Measurements from ENCODE around the gene CYB561D1.

The CYB561D1 gene

GRCh38 chr1:109530457-109531087, 36.7 kb downstream of the CYB561D1 start:
- peak; percentile 37 to 48 for DNase-seq

DNA sequence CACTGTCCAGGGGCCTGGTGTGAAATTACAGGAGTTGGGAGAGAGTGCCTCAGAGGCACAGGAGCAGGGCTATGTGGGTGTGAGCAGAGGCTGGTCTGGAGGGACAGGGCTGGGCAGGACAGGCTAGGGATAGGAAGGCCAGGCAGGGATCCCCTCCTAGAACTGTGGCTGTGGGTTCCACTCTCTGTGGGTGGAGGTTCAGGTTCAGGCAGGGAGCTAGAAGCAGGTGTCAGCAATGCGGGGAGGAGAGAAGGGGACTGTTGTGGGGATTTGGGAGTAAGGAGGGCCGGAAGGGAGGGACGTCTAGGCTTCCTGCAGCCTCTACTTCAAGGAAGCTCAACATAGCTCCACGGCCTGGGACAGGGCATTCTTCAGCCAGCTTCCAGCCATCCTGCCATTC, 37.5 kb downstream of the CYB561D1 start:
- no peak for DNase-seq

- no peak for DNase-seq
These were observed 38.0 kb downstream of the CYB561D1 start for GRCh38 chr1:109531826-109532364.

DNA sequence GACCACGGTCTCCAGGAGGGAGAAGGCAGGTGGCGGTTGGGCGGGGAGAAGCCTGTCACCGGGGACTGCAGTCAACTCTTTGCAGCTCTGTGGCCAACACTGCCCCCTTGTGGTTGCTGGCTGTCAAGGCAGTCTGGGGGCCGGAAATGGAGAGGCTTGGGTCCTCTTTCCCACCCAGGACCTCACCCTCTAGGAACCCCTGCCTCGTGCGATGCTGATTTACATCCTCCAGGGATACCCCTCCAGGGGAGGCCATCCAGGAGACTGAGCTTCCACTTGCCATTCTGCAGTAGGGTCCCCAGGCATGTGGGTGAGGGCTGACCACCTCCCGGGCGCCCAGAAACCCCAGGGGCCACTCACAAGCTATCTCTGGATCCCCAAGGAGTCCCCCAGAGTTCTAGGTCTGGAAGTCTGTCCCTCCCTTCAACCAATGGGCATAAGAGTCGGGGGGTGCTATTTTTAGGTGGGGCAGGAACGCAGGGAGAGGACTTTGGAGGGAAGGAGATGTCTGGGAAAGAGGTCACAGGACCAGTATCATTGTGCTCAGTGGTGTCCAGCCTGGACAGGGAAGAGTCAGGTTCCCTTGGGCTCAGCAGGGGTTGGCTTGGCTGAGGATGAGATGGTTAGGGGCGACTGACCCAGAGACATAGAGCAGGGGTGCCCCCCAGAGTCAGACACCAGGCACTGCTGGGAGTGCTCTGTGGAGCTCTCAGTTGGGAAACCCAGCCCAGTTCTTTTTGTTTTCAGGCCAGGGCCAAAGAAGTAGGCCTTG, 38.7 kb downstream of the CYB561D1 start:
- DNase-seq, result peak; percentile 52 to 86

DNA sequence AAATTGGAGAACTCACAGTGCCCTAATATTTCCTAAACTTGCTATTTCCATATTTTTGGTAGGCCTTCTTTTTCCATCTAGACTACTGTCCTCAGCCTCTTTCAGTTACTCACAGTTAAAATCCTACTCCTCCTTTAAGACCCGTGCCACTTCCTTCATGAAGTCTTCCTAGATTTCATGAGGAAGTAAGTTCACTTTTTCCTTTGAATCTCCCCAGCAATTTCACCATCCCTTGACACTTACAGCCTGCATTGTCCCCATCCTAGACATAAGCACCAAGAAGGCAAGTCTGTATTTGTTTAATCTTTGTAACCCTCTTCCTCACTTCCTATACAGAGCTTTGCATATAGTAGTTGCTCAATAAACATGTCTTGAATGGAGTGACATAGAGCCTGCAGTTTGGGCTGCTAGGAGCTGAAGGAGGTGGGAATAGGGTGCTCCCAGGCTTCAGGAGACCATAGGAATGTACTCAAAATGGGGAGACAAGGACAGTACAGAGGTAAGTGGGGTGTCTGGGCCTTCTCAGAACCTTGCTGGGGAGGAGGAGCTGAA, 40.5 kb downstream of the CYB561D1 start:
- no peak for DNase-seq

DNA sequence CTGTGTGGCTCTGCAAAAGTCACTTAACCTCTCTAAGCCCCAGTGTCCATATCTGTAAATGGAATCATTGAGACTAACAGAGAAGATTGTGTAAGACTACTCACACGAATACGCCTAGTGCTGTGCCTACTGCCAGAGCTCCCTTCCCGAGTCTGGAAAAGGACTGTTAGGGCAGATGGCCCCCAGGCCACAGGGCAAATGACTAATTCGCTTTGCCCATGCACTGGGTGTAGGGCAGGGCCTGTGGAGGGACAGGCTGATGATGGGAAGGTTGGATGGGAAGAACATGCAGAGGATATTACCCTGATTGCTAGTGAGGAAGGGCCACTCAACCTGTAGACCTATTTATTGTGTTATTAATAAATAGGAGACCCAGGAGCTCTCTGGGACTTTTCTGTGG, 41.6 kb downstream of the CYB561D1 start:
- DNase-seq, result no peak

DNA sequence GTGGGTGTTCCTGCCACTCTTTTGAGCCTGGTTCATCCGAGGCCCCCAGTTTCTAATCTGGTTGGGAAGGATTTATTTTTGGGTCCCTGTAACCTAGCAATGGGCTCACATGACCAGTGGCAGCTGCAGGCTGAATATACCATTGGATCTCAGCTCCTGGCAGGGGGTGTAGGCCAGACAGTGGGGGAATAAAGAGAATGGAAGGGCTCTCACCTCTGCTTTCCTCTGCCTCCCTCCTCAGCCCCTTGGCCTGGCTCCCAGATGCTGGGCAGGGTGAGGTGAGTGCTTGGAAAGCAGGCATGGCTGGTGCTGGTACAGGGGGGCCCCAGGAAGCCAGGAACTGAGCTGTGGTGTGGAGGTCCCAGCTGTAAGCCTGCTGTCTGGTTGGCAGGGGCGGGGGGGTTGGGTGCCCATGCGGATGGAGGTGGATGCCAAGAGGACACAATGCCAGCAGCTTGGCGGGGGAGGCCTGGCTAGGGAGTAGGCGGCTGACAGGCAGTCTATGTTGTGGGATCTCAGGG, 42.1 kb downstream of the CYB561D1 start:
- peak; percentile 32 to 61 for DNase-seq

- DNase-seq, result no peak
These were observed 43.7 kb downstream of the CYB561D1 start for GRCh38 chr1:109537450-109538178.

- DNase-seq, result no peak
These were observed 45.1 kb downstream of the CYB561D1 start for GRCh38 chr1:109538827-109539555.

DNA sequence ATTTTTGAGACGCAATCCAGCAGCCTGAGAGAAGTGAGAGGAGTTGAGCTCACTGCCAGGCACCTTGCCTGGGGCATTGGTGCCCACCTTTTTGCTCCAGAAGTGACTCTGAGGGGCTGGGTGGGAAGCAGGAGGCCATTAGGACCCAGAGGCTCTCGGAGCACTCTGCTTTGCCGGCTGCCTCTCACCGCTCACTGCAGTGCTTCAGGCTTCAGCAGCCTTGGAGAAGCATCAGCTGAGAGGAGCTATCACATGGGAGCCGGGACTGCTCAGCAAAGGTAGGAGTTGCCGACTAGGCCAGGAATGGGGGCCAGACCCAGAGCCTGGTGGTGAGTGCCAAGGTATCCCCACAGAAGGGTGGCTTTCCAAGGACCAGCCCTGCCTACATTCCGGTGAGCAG, 45.8 kb downstream of the CYB561D1 start, which contains the start of gene GPR61:
Gene GPR61 (plus strand): TSS at position 197 of the 400 bp plus-strand sequence. CDS start 3,151 bp downstream, outside the sequence.
- peak in 1 of 2 donors; percentile 35 for DNase-seq

GRCh38 chr1:109541102-109541501, 47.2 kb downstream of the CYB561D1 start:
- no peak for DNase-seq

DNA sequence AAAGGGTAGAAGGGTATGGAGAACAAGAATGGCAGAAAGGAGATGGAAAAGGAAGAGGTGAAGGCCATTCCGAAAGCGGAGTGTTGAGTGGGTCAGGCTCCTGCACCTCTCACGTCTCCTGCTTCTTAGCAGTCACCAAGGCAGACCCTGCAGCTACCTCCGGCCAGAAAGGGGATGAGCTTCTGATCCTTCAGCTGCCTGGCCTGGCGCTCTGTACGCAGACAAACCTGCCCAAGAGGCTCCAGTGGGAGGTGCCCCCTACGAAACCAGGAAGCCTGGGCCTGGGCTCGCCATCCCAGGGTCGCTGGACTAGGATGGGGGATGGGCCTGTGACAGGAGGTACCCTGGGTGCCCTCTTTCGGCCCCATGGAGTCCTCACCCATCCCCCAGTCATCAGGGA, 48.8 kb downstream of the CYB561D1 start:
- DNase-seq, result no peak

DNA sequence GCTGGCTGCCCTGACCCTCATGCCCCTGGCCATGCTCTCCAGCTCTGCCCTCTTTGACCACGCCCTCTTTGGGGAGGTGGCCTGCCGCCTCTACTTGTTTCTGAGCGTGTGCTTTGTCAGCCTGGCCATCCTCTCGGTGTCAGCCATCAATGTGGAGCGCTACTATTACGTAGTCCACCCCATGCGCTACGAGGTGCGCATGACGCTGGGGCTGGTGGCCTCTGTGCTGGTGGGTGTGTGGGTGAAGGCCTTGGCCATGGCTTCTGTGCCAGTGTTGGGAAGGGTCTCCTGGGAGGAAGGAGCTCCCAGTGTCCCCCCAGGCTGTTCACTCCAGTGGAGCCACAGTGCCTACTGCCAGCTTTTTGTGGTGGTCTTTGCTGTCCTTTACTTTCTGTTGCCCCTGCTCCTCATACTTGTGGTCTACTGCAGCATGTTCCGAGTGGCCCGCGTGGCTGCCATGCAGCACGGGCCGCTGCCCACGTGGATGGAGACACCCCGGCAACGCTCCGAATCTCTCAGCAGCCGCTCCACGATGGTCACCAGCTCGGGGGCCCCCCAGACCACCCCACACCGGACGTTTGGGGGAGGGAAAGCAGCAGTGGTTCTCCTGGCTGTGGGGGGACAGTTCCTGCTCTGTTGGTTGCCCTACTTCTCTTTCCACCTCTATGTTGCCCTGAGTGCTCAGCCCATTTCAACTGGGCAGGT, 49.5 kb downstream of the CYB561D1 start:
- no peak for DNase-seq

GRCh38 chr1:109543988-109544735, 50.3 kb downstream of the CYB561D1 start:
- no peak for DNase-seq

DNA sequence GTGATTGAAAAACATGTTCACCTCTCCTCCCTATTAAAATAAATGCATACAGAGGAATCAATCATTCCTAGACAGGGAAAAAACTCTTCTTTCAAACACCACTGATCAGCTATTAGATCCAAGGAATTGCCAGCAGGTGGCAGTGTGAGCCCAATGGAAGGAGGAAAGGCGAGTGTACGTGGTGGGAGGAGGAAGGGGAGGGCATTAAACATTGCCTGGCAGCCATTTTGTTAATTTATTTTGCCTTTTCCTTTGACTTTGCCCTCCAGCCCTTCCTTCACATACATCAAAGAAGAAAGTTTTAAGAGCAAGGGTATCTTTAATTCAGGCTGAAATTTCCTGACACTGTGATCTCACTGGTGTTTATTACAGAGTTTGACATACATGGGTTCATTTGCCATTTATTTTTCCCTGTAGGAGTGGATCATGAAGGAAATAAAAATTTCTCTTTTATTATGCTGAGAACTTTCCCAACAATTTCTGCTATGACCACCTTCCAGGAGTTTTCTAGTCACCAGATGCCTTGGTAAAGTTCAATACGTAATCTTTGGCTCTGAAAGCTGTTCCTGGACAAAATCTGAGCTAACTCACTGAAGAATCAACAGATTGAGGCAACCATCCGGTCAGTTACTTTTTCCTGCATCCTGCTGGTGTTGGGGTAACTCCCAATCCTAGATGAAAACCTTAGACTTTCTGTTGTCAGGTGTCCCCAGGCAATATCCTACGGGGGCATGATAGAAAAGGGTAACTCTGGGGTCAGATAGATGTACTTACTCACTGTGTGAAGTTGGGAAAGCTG, 52.6 kb downstream of the CYB561D1 start:
- DNase-seq, result peak; percentile 82 to 91

- DNase-seq, result no peak
These were observed 53.8 kb downstream of the CYB561D1 start for GRCh38 chr1:109547463-109548320.

DNA sequence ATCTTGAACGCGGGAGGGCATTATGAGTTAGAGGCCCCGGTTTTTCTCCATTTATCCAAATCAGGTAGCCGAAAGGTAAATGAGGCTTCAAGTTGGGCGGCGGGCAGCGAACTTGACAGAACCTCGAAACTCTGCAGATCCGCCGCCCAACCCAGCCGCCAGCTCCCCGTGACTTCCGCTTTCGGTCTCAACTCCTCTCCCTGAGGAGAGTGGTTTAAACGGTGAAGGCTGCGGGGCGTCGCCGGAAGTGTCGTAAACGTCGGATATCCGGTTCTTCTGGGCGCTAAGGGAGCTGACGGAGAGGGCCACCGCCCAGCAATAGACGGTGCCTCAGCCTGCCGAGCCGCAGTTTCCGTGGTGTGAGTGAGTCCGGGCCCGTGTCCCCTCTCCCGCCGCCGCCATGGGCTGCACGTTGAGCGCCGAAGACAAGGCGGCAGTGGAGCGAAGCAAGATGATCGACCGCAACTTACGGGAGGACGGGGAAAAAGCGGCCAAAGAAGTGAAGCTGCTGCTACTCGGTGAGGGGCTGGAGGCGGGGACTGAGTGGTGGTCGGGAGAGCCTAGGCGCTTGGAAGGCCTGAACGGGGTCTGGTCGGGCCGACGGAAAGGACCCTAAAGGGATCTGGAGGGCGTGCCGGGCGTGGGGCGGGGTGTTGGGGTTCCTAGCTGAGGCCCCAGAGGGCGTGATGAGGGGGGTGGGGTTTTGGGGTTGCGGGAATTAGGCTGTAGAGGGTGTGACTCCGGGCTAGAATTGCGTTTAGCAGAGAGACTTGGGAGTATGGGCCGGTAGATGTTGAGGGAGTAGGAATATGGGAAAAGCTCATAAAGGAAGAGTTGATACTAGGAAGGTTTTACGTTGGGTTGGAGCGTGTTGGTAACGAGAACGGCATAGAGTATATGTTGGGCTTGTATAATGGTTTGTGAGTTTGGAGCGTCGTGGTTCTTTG, 54.7 kb downstream of the CYB561D1 start, which contains the start of gene GNAI3:
Gene GNAI3 (plus strand): TSS at position 295 of the 947 bp plus-strand sequence. CDS start 106 bp downstream, at position 401.
- DNase-seq, result peak; percentile 93 to 95

All from hippocampal formation (tissue), 2 donors.